Breast epithelium (tissue), 4 donors: ENCODE results near the gene MAPKAPK2. TPM values are rescaled to one million over a fixed set of nuclear protein-coding genes. Genes with fewer than 3 reads are reported as not detected.

Experiments used
- DNase-seq, 2 donors: peaks; one replicate each; pipeline ENCODE4 v3.0.0-alpha.2; 2019; ENCODE audit warnings: low spot score in 2 of 2
- H3K27ac ChIP-seq, 2 donors: fragments of 200-600 bp; sonication (generic) in 1 of 2; one replicate each; pipeline ENCODE4 v1.5.1; 2016 to 2019; ENCODE audit warnings: mild to moderate bottlenecking in 1 of 2
- H3K27me3 ChIP-seq, 2 donors: fragments of 200-600 bp; sonication (generic) in 1 of 2; one replicate each; pipeline versions ENCODE4 v1.5.1 to v1.6.0; 2017 to 2019; ENCODE audit warnings: control low read depth in 1 of 2, mild to moderate bottlenecking in 1 of 2
- H3K36me3 ChIP-seq: fragments of 200-600 bp; one replicate; pipeline ENCODE4 v1.5.1; 2019
- H3K4me1 ChIP-seq, 2 donors: fragments of 200-600 bp; sonication (generic); one replicate each; pipeline ENCODE4 v1.5.1; 2016 to 2019; ENCODE audit warnings: control low read depth in 1 of 2
- H3K4me3 ChIP-seq, 3 donors: fragments of 200-600 bp; sonication (generic); 1 replicate in 2 of 3; 2 replicates in 1 of 3; pipeline ENCODE4 v1.5.1; 2016 to 2019; ENCODE audit warnings: mild to moderate bottlenecking in 3 of 3, moderate library complexity in 2 of 3
- H3K9me3 ChIP-seq, 2 donors: fragments of 200-600 bp; sonication (generic) in 1 of 2; one replicate each; pipeline ENCODE4 v1.5.1; 2016 to 2019; ENCODE audit warnings: control low read depth in 1 of 2
- CTCF ChIP-seq, 3 donors: fragments of 450-650 bp; IDR thresholded peaks; one replicate each; pipeline ENCODE4 v1.5.1; 2016 to 2017; ENCODE audit warnings: antibody characterized with exemption in 3 of 3, mild to moderate bottlenecking in 3 of 3, moderate library complexity in 3 of 3
- POLR2A ChIP-seq: fragments of 450-650 bp; IDR thresholded peaks from one replicate; pipeline ENCODE4 v1.6.1; 2016; ENCODE audit warnings: antibody characterized with exemption, mild to moderate bottlenecking, moderate library complexity
- POLR2AphosphoS5 ChIP-seq, 3 donors: sonication (generic); formaldehyde crosslinking; IDR thresholded peaks; one replicate each; pipeline ENCODE4 v1.6.1; 2017; ENCODE audit warnings: antibody characterized with exemption in 3 of 3
- intact Hi-C: fragments of 100-400 bp; cut with DNase I; formaldehyde crosslinking; loops from one replicate; pipeline ENCODE4 v1.15.1; 2023; ENCODE audit warnings: low total_unique reads
- total RNA-seq, 3 donors: library from RNA; depleted of rRNA; stranded (reverse); fragments of >200 nt; gene quantifications; one replicate each; pipeline ENCODE4 v1.1.0, GENCODE V29; 2016

Gene MAPKAPK2
- total RNA-seq, 3 donors from 2014 or later: 47.4 to 69.2 (median 67.2) TPM

DNA sequence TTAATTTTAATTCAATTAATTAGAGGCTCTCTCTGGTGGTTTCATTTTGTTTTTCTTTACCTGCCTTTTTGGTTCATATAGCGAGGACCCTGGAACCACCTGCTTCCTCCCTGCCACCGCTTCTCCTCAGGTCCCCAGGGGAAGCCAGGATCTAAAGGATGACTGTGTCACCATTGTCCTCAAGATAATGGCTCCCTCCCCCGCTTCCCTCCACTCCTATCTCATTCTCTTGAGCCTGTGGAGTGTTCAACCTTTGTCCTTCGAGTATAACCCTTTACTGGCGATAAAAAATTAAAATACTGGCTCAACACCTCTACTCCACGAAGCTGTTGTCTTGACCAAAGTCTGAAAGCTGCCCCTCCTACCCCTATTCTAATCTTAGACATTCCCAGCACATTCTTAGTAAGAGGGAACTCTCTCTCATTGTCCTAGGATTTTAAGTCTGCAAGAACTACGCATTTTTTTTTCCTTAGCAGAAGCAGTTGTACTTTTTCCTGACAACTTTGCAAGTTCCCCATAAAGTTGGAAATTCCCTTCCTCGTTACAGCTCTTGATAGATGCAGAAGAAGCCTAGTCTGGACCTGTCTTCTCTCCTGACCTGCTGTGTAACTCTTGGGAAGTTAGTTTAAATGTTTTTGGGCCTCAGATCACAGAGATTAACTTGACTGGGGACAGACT is 12.6 kb upstream of the MAPKAPK2 start:
- no peak for DNase-seq
- Histone ChIP-seq H3K4me1 (peaks cover 0 to 20% of the 10 kb centered on the region in 2 donors), H3K36me3 (no peaks in the 10 kb centered on the region), H3K27ac (peak overlapping the region; percentile 44 to 95), H3K27me3 (no peaks in the 10 kb centered on the region), H3K4me3 (no peak overlapping the region), H3K9me3 (no peaks in the 10 kb centered on the region)
- intact Hi-C loops: no loop called here
- TF ChIP-seq POLR2A (no peak), POLR2AphosphoS5 (IDR thresholded peaks at IDR 0.05) (no peak), CTCF (IDR thresholded peaks at IDR 0.05) (no peak)

GRCh38 chr1:206672844-206673758 is 11.6 kb upstream of the MAPKAPK2 start:
- no peak for DNase-seq
- intact Hi-C loops: no loop called here

DNA sequence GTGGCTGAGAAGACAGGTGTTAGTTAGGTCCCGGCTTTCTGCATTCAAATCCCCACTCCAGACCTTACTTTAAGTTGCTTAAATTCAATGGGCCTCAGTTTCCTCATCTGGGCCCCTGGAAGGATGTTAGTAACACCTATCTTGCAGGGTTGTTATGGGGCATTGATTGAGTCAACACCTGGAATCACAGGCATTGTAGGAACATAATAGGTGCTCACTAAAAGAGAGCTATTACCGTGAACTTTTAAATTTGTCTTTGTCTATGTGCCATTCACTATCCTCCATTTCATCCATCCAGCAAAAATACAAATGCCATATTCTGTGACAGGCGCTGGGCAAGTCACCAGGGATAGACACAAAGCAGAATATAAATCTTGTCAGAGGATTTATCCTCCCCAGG is 10.5 kb upstream of the MAPKAPK2 start:
- Histone ChIP-seq H3K4me1 (peaks cover 0 to 20% of the 10 kb centered on the region in 2 donors), H3K9me3 (no peaks in the 10 kb centered on the region), H3K27me3 (no peaks in the 10 kb centered on the region), H3K36me3 (no peaks in the 10 kb centered on the region), H3K27ac (peak overlapping the region; percentile 91 to 95), H3K4me3 (no peak overlapping the region)
- no peak for DNase-seq
- intact Hi-C loops: no loop called here
- TF ChIP-seq POLR2AphosphoS5 (IDR thresholded peaks at IDR 0.05) (no peak), POLR2A (no peak), CTCF (IDR thresholded peaks at IDR 0.05) (no peak)

More at GRCh38 chr1:206672844-206673758, 11.6 kb upstream of the MAPKAPK2 start:
- H3K27me3 ChIP-seq: no peaks in the 10 kb centered on the region
- H3K4me1 ChIP-seq: peaks cover 0 to 20% of the 10 kb centered on the region in 2 donors
- TF ChIP-seq POLR2AphosphoS5 (IDR thresholded peaks at IDR 0.05) (no peak), CTCF (IDR thresholded peaks at IDR 0.05) (no peak), POLR2A (no peak)
- no peaks in the 10 kb centered on the region for H3K36me3 ChIP-seq
- H3K27ac ChIP-seq: peak overlapping the region; percentile 44 to 95
- no peaks in the 10 kb centered on the region for H3K9me3 ChIP-seq
- no peak overlapping the region for H3K4me3 ChIP-seq

- peak; percentile 78 to 95 for DNase-seq
- intact Hi-C loops: no loop called here
These were observed 9.9 kb upstream of the MAPKAPK2 start for GRCh38 chr1:206674745-206675175.

More at GRCh38 chr1:206674745-206675175, 9.9 kb upstream of the MAPKAPK2 start:
- no peak overlapping the region for H3K4me3 ChIP-seq
- H3K36me3 ChIP-seq: no peaks in the 10 kb centered on the region
- TF ChIP-seq POLR2A (no peak), POLR2AphosphoS5 (IDR thresholded peaks at IDR 0.05) (no peak), CTCF (IDR thresholded peaks at IDR 0.05) (no peak)
- H3K4me1 ChIP-seq: peaks cover 0 to 20% of the 10 kb centered on the region in 2 donors
- H3K9me3 ChIP-seq: no peaks in the 10 kb centered on the region
- no peaks in the 10 kb centered on the region for H3K27me3 ChIP-seq
- H3K27ac ChIP-seq: peak overlapping the region; percentile 91 to 95
